GM19467 (cell line): ENCODE measurements around the gene WDFY2.
A peak's percentile ranks its signal among the peaks of the same experiment; 100 is the strongest.
"Not testable (repeated sequence)": the region's sequence is repeated elsewhere in the genome, so short reads cannot be mapped to it uniquely, and the experiment has no call there.

Experiments
- ATAC-seq: cut with Tn5 transposase; IDR thresholded peaks from one replicate; pipeline ENCODE4 v1.9.1; 2021; ENCODE audit warnings: mild to moderate bottlenecking, moderate library complexity; ENCODE audit not compliant: unreplicated experiment

The WDFY2 gene

DNA sequence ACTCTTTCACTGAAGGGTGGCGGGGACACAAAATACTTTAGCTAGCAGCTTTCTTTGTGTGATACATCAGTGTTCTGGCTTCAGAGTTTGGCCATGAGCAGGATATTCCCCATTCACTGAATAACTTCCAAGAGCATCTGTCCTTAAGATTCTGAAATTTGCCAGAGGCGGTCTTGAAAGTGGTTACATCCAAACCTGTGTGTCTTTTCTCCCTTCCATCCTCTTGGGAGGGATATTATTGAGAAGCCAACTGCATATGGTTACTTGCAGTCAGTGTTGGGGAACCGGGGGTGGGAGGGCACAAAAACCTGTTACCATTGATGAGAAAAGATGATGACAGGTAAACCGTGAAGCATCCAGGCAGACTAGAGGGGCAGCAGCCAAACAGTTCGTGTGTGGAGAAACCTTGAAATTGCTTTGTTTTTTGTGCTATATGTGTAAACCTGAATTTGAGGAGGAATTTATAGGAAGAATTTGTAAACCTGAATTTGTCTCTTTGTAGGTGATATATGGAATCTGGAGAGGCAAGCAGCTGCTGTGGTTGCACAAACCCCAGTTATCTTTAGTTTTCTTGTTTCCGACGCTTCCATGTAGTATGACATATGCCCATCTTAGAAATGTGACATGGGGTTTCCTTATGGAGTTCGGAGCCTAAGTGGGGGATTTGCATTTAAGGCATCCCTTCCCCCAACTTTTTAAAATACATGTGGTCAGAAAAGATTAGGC lies 104.8 kb downstream of the WDFY2 start:
- no peak for ATAC-seq

DNA sequence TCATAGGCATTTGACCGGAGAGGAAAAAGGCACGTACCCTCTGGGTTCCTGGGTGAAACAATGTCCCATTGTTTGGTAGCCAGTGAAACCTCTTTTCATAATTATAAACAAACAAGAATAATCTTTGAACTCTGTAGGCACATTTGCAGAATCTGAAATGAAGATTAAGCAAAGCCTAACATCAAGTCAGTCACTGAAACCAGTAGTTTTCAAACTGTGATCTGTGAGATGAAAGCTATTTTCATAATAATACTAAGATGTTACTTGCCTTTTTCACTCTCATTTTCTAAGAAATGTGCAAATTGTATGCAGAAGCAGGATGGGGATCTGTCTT lies 105.4 kb downstream of the WDFY2 start:
- no peak for ATAC-seq

DNA sequence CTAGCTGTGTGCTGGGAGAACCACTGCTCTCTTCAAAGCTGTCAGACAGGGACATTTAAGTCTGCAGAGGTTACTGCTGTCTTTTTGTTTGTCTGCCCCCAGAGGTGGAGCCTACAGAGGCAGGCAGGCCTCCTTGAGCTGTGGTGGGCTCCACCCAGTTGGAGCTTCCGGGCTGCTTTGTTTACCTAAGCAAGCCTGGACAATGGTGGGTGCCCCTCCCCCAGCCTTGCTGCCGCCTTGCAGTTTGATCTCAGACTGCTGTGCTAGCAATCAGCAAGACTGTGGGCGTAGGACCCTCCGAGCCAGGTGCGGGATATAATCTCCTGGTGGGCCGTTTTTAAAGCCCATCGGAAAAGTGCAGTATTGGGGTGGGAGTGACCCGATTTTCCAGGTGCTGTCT lies 111.4 kb downstream of the WDFY2 start:
- ATAC-seq, result not testable (repeated sequence)

- ATAC-seq, result no peak
Measured at GRCh38 chr13:51697181-51697580, 112.9 kb downstream of the WDFY2 start.

DNA sequence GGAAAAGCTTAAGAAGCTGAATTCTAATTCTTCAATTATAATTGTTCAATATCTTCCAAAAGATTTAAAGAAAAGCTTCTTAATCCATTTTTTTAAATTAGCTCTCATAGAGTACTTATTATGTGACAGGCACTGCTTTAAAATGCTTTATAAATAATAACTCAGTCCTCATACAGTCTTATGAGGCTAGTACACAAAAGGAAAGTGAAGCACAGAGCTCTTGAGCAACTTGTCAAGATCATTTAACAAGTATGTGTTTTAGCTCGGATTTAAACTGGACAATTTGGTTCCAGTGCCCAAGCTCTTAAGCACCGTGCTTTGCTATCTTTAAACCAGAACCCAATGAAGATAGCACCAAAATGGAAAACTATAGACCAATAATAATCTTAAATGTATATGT lies 113.6 kb downstream of the WDFY2 start:
- ATAC-seq, result no peak

GRCh38 chr13:51698352-51698751 lies 114.1 kb downstream of the WDFY2 start:
- ATAC-seq, result no peak

- ATAC-seq, result peak; percentile 76
Measured at GRCh38 chr13:51704399-51705313, 120.4 kb downstream of the WDFY2 start.

- no peak for ATAC-seq
Measured at GRCh38 chr13:51707461-51707860, 123.2 kb downstream of the WDFY2 start.

DNA sequence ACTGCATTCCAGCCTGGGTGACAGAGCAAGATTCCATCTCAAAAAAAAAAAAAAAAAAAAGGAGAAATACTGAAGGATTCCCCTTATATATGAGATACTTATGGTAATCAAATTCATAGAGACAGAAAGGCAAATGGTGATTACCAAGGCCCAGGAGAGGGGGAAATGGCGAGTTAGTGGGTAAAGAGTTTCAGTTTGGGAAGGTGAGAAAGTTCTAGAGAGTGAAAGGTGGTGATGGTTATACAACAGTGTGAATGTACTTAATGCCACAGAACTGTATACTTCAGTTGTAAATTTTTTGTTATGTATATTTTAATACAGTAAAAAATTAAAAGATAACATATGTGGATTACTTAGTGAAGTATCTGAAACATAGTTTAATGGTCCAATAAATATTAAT lies 129.5 kb downstream of the WDFY2 start:
- ATAC-seq, result no peak

DNA sequence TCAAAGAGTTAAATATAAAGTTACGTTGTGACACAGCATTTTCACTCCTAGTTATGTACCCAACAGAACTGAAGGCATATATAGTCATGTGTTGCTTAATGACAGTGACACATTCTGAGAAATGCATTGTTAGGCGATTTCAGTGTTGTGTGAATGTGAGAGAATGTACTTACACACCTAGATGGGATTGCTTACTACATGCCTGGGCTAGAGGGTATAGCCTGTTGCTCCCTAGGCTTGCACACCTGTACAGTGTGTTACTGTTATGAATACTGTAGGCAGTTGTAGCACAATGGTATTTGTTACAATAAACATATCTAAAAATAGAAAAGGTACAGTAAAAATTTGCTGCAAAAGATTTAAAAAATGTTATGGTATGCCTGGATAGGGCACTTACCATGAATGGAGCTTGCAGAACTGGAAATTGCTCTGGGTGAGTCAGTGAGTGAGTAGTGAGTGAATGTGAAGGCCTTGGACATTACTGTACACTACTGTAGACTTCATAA lies 130.5 kb downstream of the WDFY2 start:
- no peak for ATAC-seq

GRCh38 chr13:51715613-51716012 lies 131.4 kb downstream of the WDFY2 start:
- no peak for ATAC-seq

DNA sequence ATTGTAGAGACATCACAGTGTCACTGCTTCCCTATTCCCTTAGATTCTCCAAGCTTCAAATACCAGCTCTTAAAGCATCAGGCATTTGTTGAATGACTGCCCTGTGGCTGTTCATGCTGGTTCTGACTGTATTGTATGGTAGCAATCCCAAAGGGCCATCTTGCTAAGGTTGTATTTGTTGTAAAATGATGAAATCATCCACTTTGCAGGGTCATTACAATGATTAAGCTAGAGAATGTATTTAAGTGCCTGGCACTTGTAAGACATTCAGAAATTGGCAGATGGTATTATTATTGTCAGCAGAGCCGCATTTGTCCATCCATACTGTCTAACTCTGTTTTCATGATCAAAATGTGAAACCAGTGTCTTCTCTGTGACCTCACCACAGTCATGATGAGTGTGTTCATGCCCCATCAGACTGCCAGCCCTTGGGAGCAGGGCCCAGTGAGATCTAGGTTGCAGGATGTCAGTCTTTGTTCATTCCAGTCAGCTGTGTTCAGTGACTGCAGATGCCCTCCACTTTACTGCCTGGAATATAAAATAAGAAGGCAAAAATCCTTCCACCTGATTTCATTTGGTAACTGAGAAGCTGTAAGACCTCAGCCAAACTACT lies 133.6 kb downstream of the WDFY2 start:
- ATAC-seq, result no peak

GRCh38 chr13:51719394-51719793 lies 135.1 kb downstream of the WDFY2 start:
- no peak for ATAC-seq

DNA sequence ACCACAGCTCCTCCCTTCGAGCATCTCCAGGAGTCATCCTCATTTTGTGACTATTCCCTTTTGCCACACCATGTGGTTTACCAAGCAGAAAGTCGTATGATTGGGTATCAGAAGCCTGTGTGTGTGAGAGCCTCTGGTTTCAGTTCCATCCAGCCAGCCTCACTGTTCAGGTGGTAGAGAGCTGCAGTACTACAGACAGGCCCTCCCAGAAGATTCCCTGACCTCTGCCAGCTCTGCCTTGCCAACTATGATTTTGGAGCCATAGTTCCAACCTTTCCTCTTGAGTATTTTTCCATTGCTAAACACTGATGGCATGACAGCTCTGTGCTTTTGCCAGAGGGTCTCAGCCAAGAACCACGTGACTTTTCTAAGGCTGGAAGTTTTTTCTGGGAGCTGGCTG lies 137.2 kb downstream of the WDFY2 start:
- ATAC-seq, result no peak

DNA sequence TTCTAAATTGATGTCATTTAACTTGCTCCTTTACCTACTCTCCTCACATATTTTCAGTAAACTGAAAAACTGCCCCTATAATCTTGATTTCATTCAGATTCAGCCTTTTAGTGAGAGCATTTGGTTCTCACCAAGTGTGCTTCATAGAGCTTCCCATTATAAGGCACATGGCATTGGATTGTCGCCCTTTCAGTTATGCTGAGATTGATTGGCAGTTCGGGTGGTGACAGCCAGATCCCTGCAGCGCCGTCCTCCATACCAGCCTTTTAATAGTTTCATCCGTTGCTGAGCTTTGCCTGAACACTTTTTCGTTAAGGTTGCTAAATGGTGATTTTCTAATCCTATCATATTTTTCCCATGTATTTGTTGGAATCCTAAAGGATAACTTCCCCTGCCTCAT lies 139.3 kb downstream of the WDFY2 start:
- no peak for ATAC-seq

DNA sequence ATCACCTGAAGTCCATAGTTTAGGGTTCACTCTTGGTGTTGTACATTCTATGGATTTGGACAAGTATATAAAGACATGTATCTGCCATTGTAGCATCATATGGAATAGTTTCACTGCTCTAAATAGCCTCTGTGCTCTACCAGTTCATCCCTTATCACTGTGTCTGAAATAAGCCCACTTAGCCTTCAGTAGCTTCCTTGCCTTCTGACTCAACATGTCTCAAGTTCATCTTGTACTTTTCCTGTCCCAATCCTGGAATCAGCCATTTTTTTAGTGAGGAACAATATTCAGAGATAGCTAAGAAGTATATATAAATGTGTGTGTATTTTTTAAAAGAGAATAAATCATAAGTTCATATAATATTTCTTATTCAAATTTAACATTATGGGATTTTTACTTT lies 140.5 kb downstream of the WDFY2 start:
- no peak for ATAC-seq

GRCh38 chr13:51726446-51727193 lies 142.4 kb downstream of the WDFY2 start:
- no peak for ATAC-seq

DNA sequence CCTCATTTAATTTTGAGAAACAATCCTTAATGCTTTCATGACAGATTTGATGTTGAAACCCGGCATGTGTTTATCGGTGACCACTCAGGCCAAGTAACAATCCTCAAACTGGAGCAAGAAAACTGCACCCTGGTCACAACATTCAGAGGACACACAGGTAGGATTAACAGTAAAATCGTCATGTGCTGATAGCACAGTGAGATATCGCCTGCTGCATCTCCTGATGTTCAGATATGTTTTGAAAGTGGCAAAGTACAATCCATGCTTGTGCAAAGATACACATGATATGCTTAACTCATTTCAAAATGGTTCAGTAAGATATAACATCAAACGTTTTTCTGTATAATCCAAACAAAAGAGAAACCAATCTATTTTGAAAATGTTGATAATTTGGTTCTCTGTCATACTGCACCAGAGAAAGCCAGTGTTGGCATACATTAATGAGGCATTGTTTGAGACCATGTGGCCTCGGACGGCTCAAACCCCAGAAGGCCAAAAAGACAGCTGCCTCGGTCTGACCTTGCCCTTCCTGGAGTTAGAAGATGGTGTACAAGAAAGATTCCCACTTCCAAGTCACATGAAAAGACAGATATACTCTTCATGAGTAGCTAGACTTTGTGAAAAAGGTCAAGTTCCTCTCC lies 143.5 kb downstream of the WDFY2 start:
- ATAC-seq, result no peak

DNA sequence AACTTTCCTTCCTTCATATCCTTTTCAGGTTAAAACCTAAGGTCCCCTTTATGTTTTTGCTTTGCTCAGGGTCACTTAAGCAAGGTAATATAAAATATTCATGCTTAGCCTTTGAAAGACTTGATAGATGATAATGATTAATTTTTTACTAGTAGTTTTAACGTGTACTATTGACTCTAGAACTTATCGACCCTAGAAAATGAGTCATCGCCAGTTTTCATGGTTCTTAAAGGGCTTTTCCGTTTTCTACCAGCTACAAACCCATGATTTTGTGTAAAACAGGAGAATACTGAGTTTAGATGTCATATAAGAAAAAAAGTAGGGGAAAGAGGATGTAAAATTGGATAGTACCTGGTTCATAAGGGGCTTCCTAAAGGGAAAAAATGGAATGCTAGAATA lies 144.0 kb downstream of the WDFY2 start:
- no peak for ATAC-seq

DNA sequence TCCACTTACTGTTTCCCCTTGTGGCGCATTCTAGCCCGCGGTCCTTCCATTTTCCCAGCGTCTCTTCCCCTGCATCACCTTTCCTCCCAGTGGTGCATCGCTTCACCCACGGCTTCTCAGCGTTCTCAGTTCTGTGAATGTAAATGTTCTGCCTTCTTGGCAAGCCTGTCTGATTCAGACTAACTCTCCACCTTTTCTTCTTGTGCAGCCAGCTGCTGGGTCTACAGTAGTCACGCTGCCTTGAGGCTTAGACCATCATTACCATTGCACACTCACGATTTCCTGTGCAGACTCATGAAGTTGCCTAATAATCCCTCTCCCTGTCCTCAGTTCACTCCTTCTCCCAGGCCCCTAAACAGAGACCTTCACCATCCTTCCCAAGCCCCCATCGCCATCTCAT lies 144.7 kb downstream of the WDFY2 start:
- ATAC-seq, result no peak
